HG03097 (cell line): ENCODE data around the gene SELENOH.

Source experiments
- ATAC-seq: cut with Tn5 transposase; IDR thresholded peaks from one replicate; pipeline ENCODE4 v1.9.1; 2021; ENCODE audit not compliant: unreplicated experiment, low FRiP score

SELENOH gene

DNA sequence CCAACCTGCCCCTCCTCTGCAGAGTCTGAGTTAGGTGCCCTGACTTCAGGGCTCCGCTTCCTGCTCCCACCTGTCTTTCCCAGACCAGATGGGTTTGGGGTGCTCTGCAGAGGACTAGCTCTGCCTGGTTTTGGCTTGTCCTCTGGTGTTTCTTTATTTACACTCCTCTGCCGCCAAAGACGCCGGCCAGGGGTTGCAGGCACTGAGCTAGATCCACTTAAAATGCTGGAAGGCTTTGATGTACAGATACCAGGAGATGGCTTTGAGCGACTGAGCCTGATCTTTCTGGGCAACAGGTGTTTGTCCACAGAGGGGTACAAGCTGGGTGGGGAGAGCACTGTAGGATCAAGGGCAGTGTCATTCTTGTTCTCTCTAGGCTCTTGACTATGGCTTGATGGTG, 3.9 kb downstream of the SELENOH start:
- no peak for ATAC-seq

DNA sequence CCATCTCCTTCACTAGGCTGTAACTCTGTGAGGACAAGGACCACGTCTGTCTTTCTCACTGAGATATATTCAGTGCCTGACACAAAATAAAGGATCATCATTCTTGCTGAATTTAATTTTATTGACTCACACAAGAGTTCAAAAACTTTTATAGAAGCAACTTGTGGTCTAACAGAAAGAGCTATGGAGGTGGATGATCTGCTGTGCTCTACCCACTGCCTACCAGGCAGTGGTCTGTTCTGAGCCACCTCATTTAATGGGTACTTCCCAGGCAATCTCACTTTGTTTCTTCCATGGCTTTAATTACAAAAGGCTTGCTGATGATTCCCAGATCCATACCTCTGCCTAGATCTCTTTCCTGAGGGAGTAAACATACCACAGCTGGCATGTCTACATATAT, 5.6 kb downstream of the SELENOH start:
- ATAC-seq, result no peak

DNA sequence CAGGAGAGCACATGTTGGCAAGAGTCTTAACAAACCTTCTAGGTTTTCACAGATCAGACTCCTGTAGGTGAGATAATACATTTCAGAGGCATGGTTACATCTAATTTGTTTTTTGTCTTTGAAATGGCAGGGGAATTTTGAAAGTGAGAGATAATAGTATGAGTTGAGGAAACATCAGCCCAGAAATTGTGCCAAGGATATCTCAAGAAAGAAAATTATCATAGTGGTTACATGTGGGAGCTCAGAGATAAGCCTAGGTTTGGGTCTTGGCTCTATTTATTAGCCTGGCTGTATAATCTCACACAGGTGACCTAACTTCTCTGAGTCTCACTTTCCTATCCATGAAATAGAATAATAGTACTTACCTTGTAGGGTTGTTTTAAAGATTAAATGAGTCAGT, 9.9 kb downstream of the SELENOH start:
- ATAC-seq, result no peak

DNA sequence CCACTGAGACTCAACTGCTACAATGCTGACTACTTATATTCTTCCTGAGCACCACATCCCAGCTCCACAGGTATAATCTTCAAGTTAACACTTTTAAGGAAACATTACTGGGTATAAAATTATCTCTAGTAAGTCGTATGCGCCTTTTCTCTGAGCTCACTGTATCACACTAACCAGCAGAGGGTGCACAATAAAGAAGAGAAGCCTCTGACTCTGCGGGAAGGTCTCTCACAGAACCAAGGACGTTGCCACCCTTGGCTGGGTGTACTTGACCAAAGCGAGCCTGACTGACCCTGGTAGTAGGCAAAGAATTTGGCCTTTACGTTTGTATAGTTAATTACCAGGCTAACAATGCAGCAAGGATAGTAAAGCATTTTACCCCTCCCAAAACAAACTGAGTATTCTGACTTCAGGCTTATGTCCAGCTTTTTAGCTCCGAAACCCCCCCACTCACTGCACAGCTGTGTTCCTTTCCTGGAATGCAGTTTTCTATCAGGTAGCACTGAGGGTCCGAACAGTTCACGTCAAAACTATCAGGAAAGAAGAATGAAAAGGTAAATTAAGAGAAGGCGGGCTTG, 10.5 kb downstream of the SELENOH start, which contains the start of gene BTBD18:
Gene BTBD18, minus strand, starts transcription at position 144 of the 578 bp plus-strand sequence. CDS start 631 bp downstream, outside the sequence.
- no peak for ATAC-seq

DNA sequence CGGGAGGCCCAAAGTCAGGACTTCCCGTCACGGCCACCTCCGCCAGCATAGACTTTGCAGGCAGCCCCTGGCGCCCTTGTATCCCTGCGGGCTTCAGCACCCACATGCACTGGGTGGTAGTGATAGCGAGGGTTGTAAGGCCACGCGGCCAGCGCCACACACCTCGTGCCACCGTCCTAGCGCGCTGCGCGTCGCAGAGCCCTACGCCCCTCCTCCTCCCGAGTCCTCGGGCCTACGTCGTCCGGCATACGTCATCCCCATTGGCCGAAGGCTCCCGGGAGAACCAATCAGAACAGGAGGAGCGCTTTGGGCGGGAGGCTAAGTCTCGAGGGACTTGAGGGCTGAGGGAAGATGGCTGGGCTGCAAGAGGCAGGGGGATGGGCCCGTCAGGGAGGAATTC, 11.7 kb downstream of the SELENOH start:
- no peak for ATAC-seq

DNA sequence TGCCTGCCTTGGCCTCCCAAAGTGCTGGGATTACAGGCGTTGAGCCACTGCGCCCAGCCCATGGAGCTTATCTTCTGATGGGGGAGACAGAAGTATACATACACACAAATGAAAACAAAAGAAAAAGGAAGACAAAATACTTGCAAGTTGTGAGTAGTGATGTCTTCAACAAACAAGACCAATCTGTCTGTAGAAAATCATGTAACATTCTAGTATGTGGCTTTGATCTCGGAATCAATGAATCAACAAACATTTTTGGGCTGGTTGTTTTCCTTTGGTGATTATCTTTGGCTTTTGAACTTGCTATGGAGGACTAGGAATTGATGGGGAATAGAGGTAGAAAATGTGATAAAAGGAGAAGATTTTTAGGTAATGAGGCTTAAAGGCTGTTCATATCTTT, 16.9 kb downstream of the SELENOH start:
- ATAC-seq, result no peak

DNA sequence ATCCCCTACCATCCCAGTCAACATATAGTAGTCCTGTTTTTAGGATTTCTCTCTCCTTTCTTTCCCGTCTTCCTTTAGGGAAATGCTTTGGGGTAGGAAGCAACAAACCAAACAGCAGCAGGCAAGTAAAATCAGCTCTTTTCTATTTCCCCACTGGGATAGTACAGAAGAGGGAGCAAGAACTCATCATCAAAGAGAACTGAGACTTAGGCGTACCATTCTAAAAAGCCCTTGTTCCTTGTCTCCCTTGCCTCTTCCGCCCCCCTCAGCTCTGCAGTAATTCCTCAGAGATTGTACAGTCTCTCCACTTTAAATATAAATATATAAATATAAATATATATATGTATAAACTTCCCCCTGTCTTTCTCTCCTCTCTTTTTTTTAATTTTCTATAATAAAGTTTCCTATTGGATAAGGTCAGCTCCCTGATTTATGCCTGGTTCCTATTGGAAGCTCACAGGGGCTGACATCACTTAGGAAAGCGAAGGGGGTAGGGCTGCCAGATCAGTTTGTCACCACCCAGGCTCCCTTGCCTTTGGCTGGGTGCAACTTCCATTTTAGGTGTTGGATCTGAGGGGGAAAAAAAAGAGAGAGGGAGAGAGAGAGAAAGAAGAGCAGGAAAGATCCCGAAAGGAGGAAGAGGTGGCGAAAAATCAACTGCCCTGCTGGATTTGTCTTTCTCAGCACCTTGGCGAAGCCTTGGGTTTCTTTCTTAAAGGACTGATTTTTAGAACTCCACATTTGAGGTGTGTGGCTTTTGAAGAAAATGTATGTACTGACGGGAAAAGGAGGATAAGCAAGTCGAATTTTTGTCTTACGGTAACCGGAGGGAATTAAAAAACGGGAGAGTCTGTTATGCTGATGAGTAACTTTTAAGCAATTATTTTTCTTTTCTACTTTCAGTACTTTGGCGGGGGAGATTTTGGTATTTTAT, 20.3 kb downstream of the SELENOH start, which contains the start of gene CTNND1:
Gene CTNND1, plus strand, starts transcription at position 502 of the 934 bp plus-strand sequence. CDS start 29,677 bp downstream, outside the sequence.
- ATAC-seq, result peak; percentile 85

DNA sequence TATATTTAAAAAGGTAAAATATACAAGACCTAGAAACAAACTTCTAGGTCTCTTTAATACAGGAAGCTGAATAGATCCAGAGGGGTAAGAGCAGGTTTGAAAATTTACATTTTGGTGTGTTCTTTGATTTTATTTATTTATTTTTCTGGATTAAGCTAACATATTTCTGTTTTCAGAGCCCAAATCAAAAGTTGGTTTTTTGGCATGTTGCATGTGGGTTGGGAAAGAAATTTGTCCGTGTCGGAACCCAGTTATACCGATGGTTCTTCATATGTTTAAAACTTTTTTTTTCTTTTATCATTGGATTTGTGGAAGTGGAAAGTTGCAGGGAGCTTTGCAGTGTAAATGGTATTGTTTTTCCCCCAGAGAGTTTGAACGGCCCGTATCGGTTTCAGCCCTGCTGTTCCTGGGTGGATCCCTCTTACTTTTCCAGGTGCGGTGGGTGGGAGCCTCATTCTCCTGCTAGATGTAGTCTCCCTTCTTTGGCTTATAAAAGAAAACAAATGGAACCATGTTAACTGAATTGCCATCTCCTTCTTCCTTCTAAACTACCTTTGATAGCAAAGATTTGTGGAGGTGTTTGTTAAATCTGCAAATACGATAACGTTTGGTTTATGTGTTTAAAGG, 21.1 kb downstream of the SELENOH start:
- ATAC-seq, result no peak

DNA sequence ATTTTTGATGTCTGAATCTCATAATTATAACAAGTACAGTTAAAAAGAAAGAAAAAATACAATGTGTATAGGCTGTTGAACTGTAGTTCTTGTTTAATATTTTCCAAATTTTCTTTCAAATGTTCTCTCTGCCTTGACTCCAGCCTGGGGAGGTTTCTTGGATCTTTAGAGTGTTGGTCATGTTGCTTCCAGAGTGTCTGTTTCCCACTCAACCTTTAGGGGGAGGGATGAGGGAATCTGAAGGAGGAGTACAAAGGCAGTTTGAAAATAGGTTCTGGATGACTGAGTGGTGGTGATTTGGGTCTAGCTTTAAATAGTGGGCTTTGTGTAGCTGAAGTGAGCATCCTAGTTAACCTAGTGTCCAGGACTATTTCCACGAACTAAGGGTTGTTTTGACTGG, 22.3 kb downstream of the SELENOH start:
- ATAC-seq, result no peak

DNA sequence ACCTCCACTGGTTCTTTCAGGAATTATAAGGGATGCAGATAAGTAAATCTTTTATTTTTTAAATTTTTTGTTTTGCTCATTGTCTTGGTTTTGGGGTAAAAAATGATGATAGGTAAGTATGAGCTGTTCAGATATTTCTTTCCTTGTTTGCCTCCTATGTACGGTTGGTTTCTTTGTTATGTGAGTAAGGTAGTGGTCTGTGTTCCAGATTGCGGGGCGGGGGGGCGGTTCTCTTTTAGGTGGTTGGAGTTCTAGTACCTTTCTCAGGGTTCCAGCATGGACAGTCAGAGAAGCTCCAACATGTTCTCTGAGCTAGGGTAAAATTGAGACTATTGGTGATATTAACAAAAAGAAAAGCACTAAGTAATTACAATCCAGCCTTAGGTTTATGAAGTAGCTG, 22.7 kb downstream of the SELENOH start:
- ATAC-seq, result no peak

DNA sequence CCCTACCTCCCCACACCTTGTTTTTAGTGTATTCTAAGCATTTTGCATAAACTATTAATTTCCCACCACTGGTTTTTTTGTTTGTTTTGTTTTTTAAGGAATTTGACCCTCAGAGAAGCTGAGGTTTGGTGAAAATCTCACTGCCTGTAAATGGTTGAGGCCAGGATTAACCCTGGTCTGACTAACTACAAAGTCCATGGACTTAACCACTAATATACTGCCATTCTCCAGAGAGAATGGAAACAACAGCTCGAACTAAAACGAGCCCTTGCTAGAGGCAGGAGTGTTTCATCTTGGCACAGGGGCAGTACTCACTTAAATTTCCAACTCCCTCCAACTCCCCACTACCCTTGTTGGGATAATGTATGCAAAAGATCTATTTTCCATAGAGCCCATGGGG, 23.3 kb downstream of the SELENOH start:
- no peak for ATAC-seq

DNA sequence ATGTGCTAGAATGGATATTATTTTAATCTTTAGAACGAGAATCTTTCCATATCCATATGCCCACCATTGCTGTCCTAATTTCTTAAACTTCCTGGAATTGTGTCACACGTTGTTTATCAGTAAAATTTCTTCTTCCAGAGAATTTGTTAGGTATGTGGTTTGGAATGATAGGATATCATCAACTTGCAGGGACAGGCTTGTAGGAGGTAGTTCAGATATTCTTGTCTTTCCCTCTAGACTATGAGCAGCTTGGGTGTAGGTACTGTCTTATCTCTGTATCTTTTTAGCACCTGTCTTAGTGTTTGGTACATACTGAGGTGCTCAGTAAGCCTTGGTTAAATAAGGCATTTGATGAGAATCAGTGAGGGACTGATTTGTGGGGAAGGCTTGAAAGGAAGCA, 23.7 kb downstream of the SELENOH start:
- ATAC-seq, result no peak

DNA sequence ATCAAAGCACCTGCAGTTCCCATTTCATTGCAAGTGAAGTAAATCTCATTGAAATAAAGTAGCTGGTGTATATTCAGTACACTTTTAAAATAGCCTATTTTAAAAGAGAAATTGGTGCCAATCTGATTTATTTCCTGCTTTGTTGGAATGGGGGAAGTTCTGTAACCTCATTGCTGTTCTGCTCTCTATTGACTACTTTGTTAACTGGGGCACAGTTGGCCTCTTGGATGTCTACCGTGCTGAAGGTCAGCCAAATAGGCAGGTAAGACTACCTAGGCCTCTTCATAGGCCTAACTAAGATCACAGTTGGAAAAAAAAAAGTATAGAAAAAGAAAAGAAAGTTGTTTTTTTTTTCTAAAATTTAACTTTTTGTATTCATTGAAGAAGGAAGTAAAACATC, 29.5 kb downstream of the SELENOH start:
- no peak for ATAC-seq

DNA sequence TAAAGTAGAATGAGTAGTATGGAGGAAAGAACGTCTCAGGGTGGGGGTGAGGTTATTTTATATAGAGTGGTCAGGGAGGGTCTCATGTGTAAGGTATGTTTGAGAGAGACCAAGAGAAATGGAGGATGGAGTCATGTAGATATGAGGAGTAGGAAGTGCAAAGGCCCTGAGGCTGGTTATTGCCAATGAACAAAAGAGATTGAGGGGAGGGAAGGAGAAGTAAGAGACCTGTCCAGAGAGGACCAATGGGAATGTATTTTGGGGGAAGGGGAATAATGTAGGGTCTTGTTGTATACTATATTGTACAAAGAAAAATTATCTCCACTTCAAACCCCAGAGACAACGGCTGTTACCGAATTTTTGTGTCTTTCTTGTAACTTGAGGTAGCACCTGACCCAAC, 30.1 kb downstream of the SELENOH start:
- no peak for ATAC-seq

DNA sequence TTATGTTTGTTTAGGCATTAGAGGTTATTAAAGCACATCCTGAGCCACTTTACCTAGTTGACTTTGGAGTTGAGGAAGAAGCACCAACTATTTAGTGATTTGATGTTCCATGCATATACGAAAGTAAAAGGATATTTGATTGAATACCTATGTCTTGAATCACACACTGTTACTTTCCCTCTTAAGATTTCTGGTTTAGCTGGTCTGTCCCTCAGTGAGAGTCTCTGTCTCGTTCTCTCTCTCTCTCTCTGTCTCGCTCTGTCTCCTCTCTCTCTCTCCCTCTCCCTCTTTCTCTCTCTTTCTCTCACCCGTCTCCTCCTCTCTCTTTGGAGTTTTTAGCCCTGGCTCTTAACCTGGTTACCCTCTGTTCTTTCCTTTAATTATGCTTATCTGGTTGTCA, 31.3 kb downstream of the SELENOH start:
- no peak for ATAC-seq

DNA sequence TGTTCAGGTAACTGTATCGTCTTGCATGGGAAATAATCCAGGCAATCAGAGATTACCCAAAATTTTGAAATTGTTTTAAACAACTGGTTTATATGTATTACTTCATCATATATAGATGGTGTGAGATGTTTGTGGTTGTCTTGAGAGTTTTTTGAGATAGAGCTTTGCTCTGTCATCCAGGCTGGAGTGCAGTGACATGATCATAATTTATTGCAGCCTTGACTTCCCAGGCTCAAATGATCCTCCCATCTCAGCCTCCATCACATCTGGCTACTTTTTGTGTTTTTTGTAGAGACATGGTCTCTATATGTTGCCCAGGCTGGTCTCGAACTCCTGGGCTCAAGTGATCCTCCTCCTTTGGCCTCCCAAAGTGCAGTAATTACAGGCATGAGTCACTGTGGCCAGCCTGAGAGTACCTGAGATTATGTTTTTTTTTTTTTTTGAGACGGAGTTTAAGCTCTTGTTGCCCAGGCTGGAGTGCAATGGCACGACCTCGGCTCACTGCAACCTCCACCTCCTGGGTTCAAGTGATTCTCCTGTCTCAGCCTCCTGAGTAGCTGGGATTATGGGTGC, 31.8 kb downstream of the SELENOH start:
- no peak for ATAC-seq

DNA sequence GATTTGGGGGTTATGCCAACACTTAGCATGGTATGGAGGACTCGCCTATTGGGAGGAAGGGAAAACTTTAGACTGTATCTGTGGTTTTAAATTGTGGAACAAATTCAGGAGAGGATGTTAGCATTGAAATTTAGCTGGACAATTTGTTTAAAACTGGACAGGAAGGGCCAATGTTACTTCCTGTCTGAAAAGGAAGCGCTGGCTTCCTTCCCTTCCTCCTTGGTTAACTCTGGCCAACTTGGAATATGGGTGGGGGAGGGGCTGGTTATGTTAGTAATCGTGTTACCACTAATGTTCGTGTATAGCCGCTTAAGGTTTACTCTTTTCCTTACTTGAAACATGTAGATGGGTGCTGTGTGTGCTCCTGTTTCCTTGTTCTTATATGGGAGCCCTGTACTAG, 34.2 kb downstream of the SELENOH start:
- ATAC-seq, result no peak

DNA sequence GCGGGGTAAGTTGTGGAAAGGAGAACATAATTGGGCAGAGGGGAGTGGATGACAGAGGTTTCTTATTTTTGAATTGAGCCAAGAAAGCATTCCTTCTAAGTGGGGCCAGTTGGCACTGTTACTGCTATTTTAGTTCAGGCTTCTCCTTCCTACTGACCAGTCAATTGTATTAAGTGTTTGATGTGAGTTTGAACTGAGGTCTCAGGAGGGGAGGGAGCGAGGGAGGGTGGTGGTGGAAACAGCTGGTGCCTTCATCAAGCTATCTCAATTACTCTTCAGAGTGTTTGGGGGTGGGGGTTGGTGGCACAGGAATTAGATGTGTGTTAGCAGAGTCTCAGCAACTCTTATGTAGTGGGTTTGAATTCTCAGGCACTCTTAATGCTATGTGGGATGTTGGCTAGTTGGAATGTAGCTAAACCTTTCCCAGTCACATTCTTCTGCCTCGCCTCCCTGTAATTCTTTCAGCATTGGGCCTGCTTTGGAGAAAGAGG, 34.8 kb downstream of the SELENOH start:
- no peak for ATAC-seq

DNA sequence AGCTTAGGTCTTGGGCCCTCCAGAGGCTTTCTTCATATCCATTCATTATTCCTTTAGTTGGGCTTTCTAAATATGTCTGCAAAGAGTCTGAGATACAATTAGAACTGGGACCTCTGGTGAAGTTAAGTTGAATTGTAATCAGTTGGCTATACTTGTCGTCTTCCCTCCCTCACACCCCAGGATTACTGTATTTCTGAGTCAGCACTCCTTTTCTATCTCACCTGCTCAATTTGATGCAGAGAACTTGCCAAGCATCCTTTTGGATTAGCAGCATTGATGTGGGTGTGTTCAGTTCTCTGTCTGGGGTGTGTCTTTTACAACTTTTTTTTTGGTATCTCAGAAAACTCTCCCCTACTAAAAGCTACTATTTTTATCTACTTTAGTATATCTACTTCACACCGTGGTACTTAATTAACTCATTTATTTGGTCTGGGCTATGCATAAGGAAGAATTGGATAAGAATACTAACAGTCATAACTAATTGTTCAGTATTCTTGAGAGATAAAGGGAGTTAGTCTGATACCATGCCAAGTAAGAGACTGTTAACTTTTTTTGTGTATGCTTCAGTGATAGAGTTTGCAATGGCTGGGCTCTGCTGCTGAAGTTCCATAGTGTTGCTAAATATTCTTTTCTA, 35.4 kb downstream of the SELENOH start:
- ATAC-seq, result no peak

DNA sequence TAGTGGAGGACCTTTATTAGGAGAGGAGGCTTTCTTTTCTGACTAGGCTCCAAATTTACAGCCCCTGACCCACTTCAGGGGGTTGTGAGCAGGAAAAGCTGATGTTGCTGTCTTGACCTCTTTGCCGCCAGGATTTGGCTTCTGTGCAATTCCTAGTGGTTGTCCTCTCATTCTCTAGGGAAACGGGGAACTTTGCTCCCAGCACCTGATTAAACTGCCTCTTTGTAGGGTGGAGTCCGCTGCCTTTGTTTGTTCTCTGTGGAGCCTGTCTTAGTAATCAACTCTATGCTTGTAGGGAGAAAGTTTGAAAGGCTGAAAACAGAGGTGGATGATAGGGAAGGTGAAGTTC, 36.7 kb downstream of the SELENOH start:
- ATAC-seq, result no peak
